ENCODE results near the gene PXDN.
"Not testable (repeated sequence)": the region's sequence is repeated elsewhere in the genome, so short reads cannot be mapped to it uniquely, and the experiment has no call there.

Gene PXDN

GRCh38 chr2:1622521-1623200 is 121.7 kb downstream of the PXDN start:
- no peak for ATAC-seq
- TF ChIP-seq ZFP3 (CRISPR knock-in tag; IDR thresholded peaks at IDR 0.05) (no peak), RARB (CRISPR knock-in tag; IDR thresholded peaks at IDR 0.05) (no peak), ZNF70 (CRISPR knock-in tag; IDR thresholded peaks at IDR 0.05) (no peak), GLIS3 (CRISPR knock-in tag; IDR thresholded peaks at IDR 0.05) (no peak)

- not testable (repeated sequence) for ATAC-seq
These were observed 122.3 kb downstream of the PXDN start for GRCh38 chr2:1621976-1622375.

- no peak for ATAC-seq
- TF ChIP-seq ZFP3 (CRISPR knock-in tag; IDR thresholded peaks at IDR 0.05) (no peak), ZNF8 (CRISPR knock-in tag; IDR thresholded peaks at IDR 0.05) (no peak), ESRRG (CRISPR knock-in tag; IDR thresholded peaks at IDR 0.05) (no peak), PATZ1 (CRISPR knock-in tag; IDR thresholded peaks at IDR 0.05; ENCODE audit: borderline replicate concordance) (no peak), OSR1 (CRISPR knock-in tag; IDR thresholded peaks at IDR 0.05) (no peak), TCF4 (CRISPR knock-in tag; IDR thresholded peaks at IDR 0.05; ENCODE audit: borderline replicate concordance) (no peak)
These were observed 122.8 kb downstream of the PXDN start for GRCh38 chr2:1621501-1621900.

GRCh38 chr2:1621041-1621440 is 123.3 kb downstream of the PXDN start:
- no peak for ATAC-seq
- TF ChIP-seq TOX (CRISPR knock-in tag; IDR thresholded peaks at IDR 0.05; ENCODE audit: borderline replicate concordance), result no peak
- no peak for TF ChIP-seq GLIS3 (CRISPR knock-in tag; IDR thresholded peaks at IDR 0.05)
- TF ChIP-seq CSDC2 (CRISPR knock-in tag; IDR thresholded peaks at IDR 0.05), result no peak
- no peak for TF ChIP-seq TSHZ2 (CRISPR knock-in tag; IDR thresholded peaks at IDR 0.05)
- TF ChIP-seq BACH2 (CRISPR knock-in tag; IDR thresholded peaks at IDR 0.05; ENCODE audit: borderline replicate concordance), result no peak
- TF ChIP-seq ZC3H10 (CRISPR knock-in tag; IDR thresholded peaks at IDR 0.05), result no peak
- no peak for TF ChIP-seq ISL1 (CRISPR knock-in tag; IDR thresholded peaks at IDR 0.05)
- TF ChIP-seq RARB (CRISPR knock-in tag; IDR thresholded peaks at IDR 0.05), result no peak
- TF ChIP-seq ZFP30 (CRISPR knock-in tag; IDR thresholded peaks at IDR 0.05), result no peak
- TF ChIP-seq PATZ1 (CRISPR knock-in tag; IDR thresholded peaks at IDR 0.05; ENCODE audit: borderline replicate concordance), result no peak
- no peak for TF ChIP-seq PPARA (CRISPR knock-in tag; IDR thresholded peaks at IDR 0.05; ENCODE audit: borderline replicate concordance)
- TF ChIP-seq SNAI2 (CRISPR knock-in tag; IDR thresholded peaks at IDR 0.05), result no peak
- TF ChIP-seq ZNF8 (CRISPR knock-in tag; IDR thresholded peaks at IDR 0.05), result no peak
- TF ChIP-seq TCF4 (CRISPR knock-in tag; IDR thresholded peaks at IDR 0.05; ENCODE audit: borderline replicate concordance), result no peak

- no peak for ATAC-seq
- TF ChIP-seq TCF4 (CRISPR knock-in tag; IDR thresholded peaks at IDR 0.05; ENCODE audit: borderline replicate concordance) (no peak), OSR1 (CRISPR knock-in tag; IDR thresholded peaks at IDR 0.05) (no peak), PATZ1 (CRISPR knock-in tag; IDR thresholded peaks at IDR 0.05; ENCODE audit: borderline replicate concordance) (no peak), TOX (CRISPR knock-in tag; IDR thresholded peaks at IDR 0.05; ENCODE audit: borderline replicate concordance) (no peak), ZNF70 (CRISPR knock-in tag; IDR thresholded peaks at IDR 0.05) (no peak), ISL1 (CRISPR knock-in tag; IDR thresholded peaks at IDR 0.05) (no peak), CSDC2 (CRISPR knock-in tag; IDR thresholded peaks at IDR 0.05) (no peak), ZC3H10 (CRISPR knock-in tag; IDR thresholded peaks at IDR 0.05) (no peak), GLIS3 (CRISPR knock-in tag; IDR thresholded peaks at IDR 0.05) (no peak), CSRNP3 (CRISPR knock-in tag; IDR thresholded peaks at IDR 0.05) (no peak), RARB (CRISPR knock-in tag; IDR thresholded peaks at IDR 0.05) (no peak), TSHZ2 (CRISPR knock-in tag; IDR thresholded peaks at IDR 0.05) (no peak), ZFP3 (CRISPR knock-in tag; IDR thresholded peaks at IDR 0.05) (no peak), ARNTL (CRISPR knock-in tag; IDR thresholded peaks at IDR 0.05; ENCODE audit: borderline replicate concordance, low read depth) (no peak), ZFP30 (CRISPR knock-in tag; IDR thresholded peaks at IDR 0.05) (no peak)
These were observed 124.2 kb downstream of the PXDN start for GRCh38 chr2:1620081-1620480.
